ENCODE measurements around the gene INTS11. TPM values are rescaled to one million over a fixed set of nuclear protein-coding genes. Genes with fewer than 3 reads are reported as not detected.

Gene INTS11
- total and polyA plus RNA-seq, 2 of the 13 experiments (the other 11 are each of a cell fraction or from before 2014, with no cell fraction given) = 52.8 to 94.8 TPM

DNA sequence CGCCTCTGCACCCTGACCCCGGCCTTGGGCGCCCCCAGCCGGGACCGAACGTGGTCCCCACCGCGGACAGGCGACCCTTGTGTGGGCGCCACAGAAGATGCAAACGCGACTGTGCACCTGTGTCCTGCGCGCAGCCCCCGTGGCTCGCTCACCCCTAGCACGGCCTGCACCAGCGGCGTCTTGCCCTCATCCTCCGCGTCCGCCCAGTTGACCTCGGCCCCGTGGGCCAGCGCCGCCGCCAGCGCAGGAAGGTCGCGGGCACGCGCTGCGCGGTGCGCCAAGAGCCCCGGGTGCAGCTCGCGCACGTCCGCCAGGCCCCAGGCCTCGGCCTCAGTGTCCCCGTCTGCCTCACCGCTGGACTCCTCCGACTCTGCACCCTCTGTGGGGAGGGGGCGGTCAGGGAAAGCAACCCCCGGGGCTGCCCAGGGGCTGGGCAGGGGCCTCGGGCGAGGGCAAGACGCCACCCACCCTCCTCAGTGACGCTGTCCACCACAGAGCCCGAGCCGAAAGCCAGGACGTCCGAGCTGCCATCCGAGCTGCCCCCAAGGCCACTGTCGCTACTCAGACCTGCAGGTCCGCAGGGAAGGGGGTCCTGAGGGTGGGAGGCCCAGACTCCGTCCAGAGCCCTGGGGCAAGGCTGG lies 30.1 kb downstream of the INTS11 start:
- no peak overlapping the region for H3K27ac ChIP-seq (ENCODE audit: extremely low read length, insufficient read depth, low read length)
- WGBS (ENCODE audit: low lambda C conversion rate) = 98% methylated on average over 44 of the region's 58 CpGs

More for the DNA sequence above, 30.1 kb downstream of the INTS11 start:
- CTCF ChIA-PET (ENCODE audit: low intra/inter-chr PET ratio, low total read pairs) = no interaction called here
- H3K4me3 ChIP-seq (replicated peaks in 1 of 3; ENCODE audit: insufficient read depth in 1 of 3, low read depth in 2 of 3, low read length in 3 of 3) = no peak overlapping the region
- POLR2A ChIA-PET = interaction anchor here (0.6 kb wide), 1 partner anchor 11 kb away, joined by 3 read pairs; no protein-coding TSS in a partner anchor
- in situ Hi-C loops (cut with HindIII; ENCODE audit: extremely low pct_ligation_motif_present, low pct_unique_long_range_greater_than_20kb) (no loop called here), intact Hi-C loops (cut with micrococcal nuclease; ENCODE audit: unreplicated experiment) (loop anchor here (5.0 kb wide), 1 partner anchor 172 kb away; no protein-coding TSS in a partner anchor)
- no peaks in the 10 kb centered on the region; a peak in 1 of 5 replicates for H3K27me3 ChIP-seq (ENCODE audit: control insufficient read depth in 1 of 2, insufficient read depth in 2 of 2, low read length in 2 of 2)
- H2AFZ ChIP-seq (ENCODE audit: low read length) = no peak overlapping the region
- H3K9ac ChIP-seq (ENCODE audit: insufficient read depth, low read depth, low read length) = no peak overlapping the region
- no peak for DNase-seq (ENCODE audit: low spot score)
- no peak for TF ChIP-seq ARNT (IDR thresholded peaks at IDR 0.05)
- TF ChIP-seq, protein P1, sequence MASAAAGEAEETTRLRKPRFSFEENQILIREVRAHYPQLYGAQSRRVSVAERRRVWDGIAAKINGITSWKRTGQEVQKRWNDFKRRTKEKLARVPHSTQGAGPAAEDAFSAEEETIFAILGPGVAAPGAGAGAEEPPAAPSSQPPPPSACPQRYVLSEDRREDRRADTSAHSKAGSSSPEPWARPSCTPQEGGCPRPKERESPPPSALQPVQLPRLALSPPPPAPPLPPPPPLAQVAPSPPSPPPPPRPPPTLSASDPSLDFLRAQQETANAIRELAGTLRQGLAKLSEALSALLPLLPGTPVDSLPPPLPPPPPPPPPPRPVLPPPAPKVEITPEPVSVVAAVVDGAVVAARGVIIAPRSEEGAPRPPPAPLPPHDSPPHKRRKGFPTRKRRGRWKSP (CRISPR knock-in tag; IDR thresholded peaks at IDR 0.05) = no peak
- TF ChIP-seq ZFP36 (IDR thresholded peaks at IDR 0.05; ENCODE audit: borderline replicate concordance, low read depth, low read length, partially characterized antibody) = no peak
- no peak for TF ChIP-seq MLLT10 (CRISPR knock-in tag; IDR thresholded peaks at IDR 0.05)
- no peak for TF ChIP-seq ZNF3 (CRISPR knock-in tag; IDR thresholded peaks at IDR 0.05)
- TF ChIP-seq ZNF816 (CRISPR knock-in tag; IDR thresholded peaks at IDR 0.05; ENCODE audit: borderline replicate concordance) = no peak
- TF ChIP-seq ZNF678 (CRISPR knock-in tag; IDR thresholded peaks at IDR 0.05) = no peak
- no peak for TF ChIP-seq JUNB (CRISPR knock-in tag; IDR thresholded peaks at IDR 0.05; ENCODE audit: borderline replicate concordance)
- no peak for TF ChIP-seq HNF4A (CRISPR knock-in tag; IDR thresholded peaks at IDR 0.05)
- TF ChIP-seq, protein P2, sequence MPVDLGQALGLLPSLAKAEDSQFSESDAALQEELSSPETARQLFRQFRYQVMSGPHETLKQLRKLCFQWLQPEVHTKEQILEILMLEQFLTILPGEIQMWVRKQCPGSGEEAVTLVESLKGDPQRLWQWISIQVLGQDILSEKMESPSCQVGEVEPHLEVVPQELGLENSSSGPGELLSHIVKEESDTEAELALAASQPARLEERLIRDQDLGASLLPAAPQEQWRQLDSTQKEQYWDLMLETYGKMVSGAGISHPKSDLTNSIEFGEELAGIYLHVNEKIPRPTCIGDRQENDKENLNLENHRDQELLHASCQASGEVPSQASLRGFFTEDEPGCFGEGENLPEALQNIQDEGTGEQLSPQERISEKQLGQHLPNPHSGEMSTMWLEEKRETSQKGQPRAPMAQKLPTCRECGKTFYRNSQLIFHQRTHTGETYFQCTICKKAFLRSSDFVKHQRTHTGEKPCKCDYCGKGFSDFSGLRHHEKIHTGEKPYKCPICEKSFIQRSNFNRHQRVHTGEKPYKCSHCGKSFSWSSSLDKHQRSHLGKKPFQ (CRISPR knock-in tag; IDR thresholded peaks at IDR 0.05; ENCODE audit: insufficient replicate concordance) = no peak
- TF ChIP-seq ATRX (CRISPR knock-in tag; IDR thresholded peaks at IDR 0.05; ENCODE audit: borderline replicate concordance) = no peak
- no peak for TF ChIP-seq ZNF878 (CRISPR knock-in tag; IDR thresholded peaks at IDR 0.05)
- TF ChIP-seq, protein P3, sequence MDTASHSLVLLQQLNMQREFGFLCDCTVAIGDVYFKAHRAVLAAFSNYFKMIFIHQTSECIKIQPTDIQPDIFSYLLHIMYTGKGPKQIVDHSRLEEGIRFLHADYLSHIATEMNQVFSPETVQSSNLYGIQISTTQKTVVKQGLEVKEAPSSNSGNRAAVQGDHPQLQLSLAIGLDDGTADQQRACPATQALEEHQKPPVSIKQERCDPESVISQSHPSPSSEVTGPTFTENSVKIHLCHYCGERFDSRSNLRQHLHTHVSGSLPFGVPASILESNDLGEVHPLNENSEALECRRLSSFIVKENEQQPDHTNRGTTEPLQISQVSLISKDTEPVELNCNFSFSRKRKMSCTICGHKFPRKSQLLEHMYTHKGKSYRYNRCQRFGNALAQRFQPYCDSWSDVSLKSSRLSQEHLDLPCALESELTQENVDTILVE (CRISPR knock-in tag; IDR thresholded peaks at IDR 0.05) = no peak
- TF ChIP-seq ZNF446 (CRISPR knock-in tag; IDR thresholded peaks at IDR 0.05) = no peak
- TF ChIP-seq SP140L (CRISPR knock-in tag; IDR thresholded peaks at IDR 0.05; ENCODE audit: borderline replicate concordance) = no peak
- TF ChIP-seq ZNF557 (CRISPR knock-in tag; IDR thresholded peaks at IDR 0.05) = no peak
- TF ChIP-seq HNRNPL (IDR thresholded peaks at IDR 0.05; ENCODE audit: low read depth, low read length) = no peak
- no peak for TF ChIP-seq ELF1 (CRISPR knock-in tag; IDR thresholded peaks at IDR 0.05)
- no peak for TF ChIP-seq ZNF629 (CRISPR knock-in tag; conservative IDR thresholded peaks at IDR 0.05)
- no peaks in the 10 kb centered on the region; a peak in 1 of 5 replicates for H3K36me3 ChIP-seq (replicated peaks in 1 of 2; ENCODE audit: control insufficient read depth in 1 of 2, insufficient read depth in 2 of 2, low read length in 2 of 2)
- no peaks in the 10 kb centered on the region for H3K9me3 ChIP-seq (ENCODE audit: low read length)
- ATAC-seq = no peak
- H3K4me1 ChIP-seq (ENCODE audit: insufficient read depth, low read length) = no peaks in the 10 kb centered on the region
- H3K4me2 ChIP-seq (ENCODE audit: low read depth, low read length) = no peak overlapping the region
- no TSS peak for BruUV-seq (replicated peaks)
- H3K79me2 ChIP-seq (ENCODE audit: insufficient read depth, low read length) = no peaks in the 10 kb centered on the region
- FAIRE-seq = no peak
- H4K20me1 ChIP-seq (ENCODE audit: insufficient read depth, low read length) = no peaks in the 10 kb centered on the region
